HepG2 (cell line): ENCODE measurements around the gene MAP3K5. TPM values are rescaled to one million over a fixed set of nuclear protein-coding genes. Genes with fewer than 3 reads are reported as not detected.

ENCODE experiments used
- ATAC-seq: fragments of 200-7000 bp; cut with Tn5 transposase; 3 replicates; pipeline ENCODE4 v1.9.1; 2020; ENCODE audit warnings: mild to moderate bottlenecking, moderate library complexity
- BruUV-seq: library from RNA; stranded (reverse); fragments of 400-500 nt; replicated peaks from 2 replicates; lab custom pipeline; 2021; lab: Mats Ljungman, UMichigan
- CTCF ChIA-PET: fragments of 300-600 bp; formaldehyde crosslinking; extraction: SDS; loops from one replicate; lab custom pipeline; 2021; ENCODE audit warnings: low total read pairs, inconsistent platforms, low intra/inter-chr PET ratio; lab: Yijun Ruan, JAX
- POLR2A ChIA-PET: fragments of 350-600 bp; sonication (Branson Sonifier 250); formaldehyde crosslinking; loops from one replicate; lab custom pipeline; 2020; ENCODE audit warnings: antibody characterized with exemption, inconsistent platforms; lab: Yijun Ruan, JAX
- DNase-seq: peaks from one replicate; pipeline ENCODE4 v3.0.0-alpha.2; 2015; ENCODE audit warnings: low spot score
- FAIRE-seq: peaks from 3 replicates; lab custom pipeline; 2011; peaks lifted over from hg19 to GRCh38; lab: Jason Lieb, UNC
- H2AFZ ChIP-seq: one replicate; pipeline ENCODE4 v1.6.1; 2011; ENCODE audit warnings: low read length, inconsistent platforms
- H3K27ac ChIP-seq: fragments of 300-600 bp; 3 replicates; pipeline ENCODE4 v1.8.0; 2011; ENCODE audit warnings: mixed run types, mild to moderate bottlenecking, mixed read lengths, low read length, inconsistent platforms; ENCODE audit not compliant: insufficient read depth; ENCODE audit errors: extremely low read length
- H3K27me3 ChIP-seq, 2 experiments: fragments of 200-600 bp in 1 of 2; 2 replicates in 1 of 2; 3 replicates in 1 of 2; pipeline versions ENCODE4 v1.6.0 to v1.8.0; 2011; ENCODE audit warnings: low read length in 2 of 2, mild to moderate bottlenecking in 2 of 2, moderate library complexity in 2 of 2, inconsistent platforms in 1 of 2; ENCODE audit not compliant: insufficient read depth in 2 of 2, control insufficient read depth in 1 of 2
- H3K36me3 ChIP-seq, 2 experiments: fragments of 200-600 bp in 1 of 2; replicated peaks in 1 of 2; 2 replicates in 1 of 2; 3 replicates in 1 of 2; pipeline versions ENCODE4 v1.5.1 to v1.8.0; 2011; ENCODE audit warnings: low read length in 2 of 2, inconsistent platforms in 1 of 2; ENCODE audit not compliant: insufficient read depth in 2 of 2, control insufficient read depth in 1 of 2
- H3K4me1 ChIP-seq: 2 replicates; pipeline ENCODE4 v1.5.1; 2012; ENCODE audit warnings: low read length, inconsistent platforms; ENCODE audit not compliant: insufficient read depth
- H3K4me2 ChIP-seq: 2 replicates; pipeline ENCODE4 v1.6.0; 2011; ENCODE audit warnings: low read depth, low read length, inconsistent platforms
- H3K4me3 ChIP-seq, 3 experiments: fragments of 200-600 bp in 1 of 3; sonication (generic), shearing (Covaris generic) in 1 of 3; replicated peaks in 1 of 3; 2 replicates each; pipeline ENCODE4 v1.5.1; 2011 to 2016; ENCODE audit warnings: low read length in 3 of 3, inconsistent platforms in 2 of 3, low read depth in 2 of 3, mild to moderate bottlenecking in 2 of 3, control low read depth in 1 of 3, mixed read lengths in 1 of 3; ENCODE audit not compliant: insufficient read depth in 1 of 3
- H3K79me2 ChIP-seq: one replicate; pipeline ENCODE4 v1.6.1; 2011; ENCODE audit warnings: low read length, inconsistent platforms; ENCODE audit not compliant: insufficient read depth
- H3K9ac ChIP-seq: 2 replicates; pipeline ENCODE4 v1.6.0; 2011; ENCODE audit warnings: mild to moderate bottlenecking, low read depth, low read length, inconsistent platforms; ENCODE audit not compliant: insufficient read depth
- H3K9me3 ChIP-seq: 2 replicates; pipeline ENCODE4 v1.5.1; 2012; ENCODE audit warnings: mild to moderate bottlenecking, low read length
- H4K20me1 ChIP-seq: 2 replicates; pipeline ENCODE4 v1.6.0; 2011; ENCODE audit warnings: inconsistent platforms, mild to moderate bottlenecking, low read length, moderate library complexity; ENCODE audit not compliant: insufficient read depth
- ARNTL ChIP-seq: sonication (generic); formaldehyde crosslinking; IDR thresholded peaks from 2 replicates; pipeline ENCODE4 v1.4.0; 2020; ENCODE audit warnings: mild to moderate bottlenecking, missing genetic modification reagents
- FOXJ3 ChIP-seq: sonication (generic); formaldehyde crosslinking; IDR thresholded peaks from 2 replicates; pipeline ENCODE4 v1.4.0; 2020; ENCODE audit warnings: missing genetic modification reagents, mild to moderate bottlenecking, borderline replicate concordance
- KDM5B ChIP-seq: sonication (generic); formaldehyde crosslinking; IDR thresholded peaks from 2 replicates; pipeline ENCODE4 v1.4.0; 2020; ENCODE audit warnings: missing genetic modification reagents, mild to moderate bottlenecking, borderline replicate concordance
- KLF15 ChIP-seq: sonication (generic); formaldehyde crosslinking; IDR thresholded peaks from 2 replicates; pipeline ENCODE4 v1.8.1; 2023; ENCODE audit warnings: borderline replicate concordance, mild to moderate bottlenecking, inconsistent platforms, missing genetic modification reagents, mixed read lengths
- MEIS2 ChIP-seq: sonication (generic); formaldehyde crosslinking; IDR thresholded peaks from 2 replicates; pipeline ENCODE4 v1.9.0; 2021; ENCODE audit warnings: mild to moderate bottlenecking, missing genetic modification reagents
- MIER3 ChIP-seq: IDR thresholded peaks from 2 replicates; pipeline ENCODE4 v1.6.1; 2016; ENCODE audit warnings: missing compliant biosample characterization, borderline replicate concordance
- NFYC ChIP-seq: IDR thresholded peaks from 2 replicates; pipeline ENCODE4 v1.6.1; 2016; ENCODE audit warnings: missing genetic modification reagents, missing compliant biosample characterization
- TAF15 ChIP-seq: fragments of 200-400 bp; formaldehyde crosslinking; IDR thresholded peaks from one replicate; pipeline ENCODE4 v1.6.1; 2018; ENCODE audit warnings: mild to moderate bottlenecking, low read depth, low read length; ENCODE audit not compliant: poor library complexity, severe bottlenecking
- TMF1 ChIP-seq: sonication (generic); formaldehyde crosslinking; IDR thresholded peaks from 2 replicates; pipeline ENCODE4 v1.8.1; 2022; ENCODE audit warnings: low read depth, missing genetic modification reagents
- ZC3H4 ChIP-seq: sonication (generic); formaldehyde crosslinking; IDR thresholded peaks from 2 replicates; pipeline ENCODE4 v1.4.0; 2020; ENCODE audit warnings: missing genetic modification reagents, borderline replicate concordance
- ZFP37 ChIP-seq: sonication (generic); formaldehyde crosslinking; IDR thresholded peaks from 2 replicates; pipeline ENCODE4 v1.4.0; 2020; ENCODE audit warnings: missing genetic modification reagents, borderline replicate concordance
- ZHX2 ChIP-seq, 2 experiments: sonication (generic) in 1 of 2; formaldehyde crosslinking in 1 of 2; IDR thresholded peaks; 2 replicates each; pipeline versions ENCODE4 v1.6.1 to v1.9.0; 2014 to 2022; ENCODE audit warnings: antibody characterized with exemption in 1 of 2, borderline replicate concordance in 1 of 2, inconsistent platforms in 1 of 2, low read depth in 1 of 2, missing genetic modification reagents in 1 of 2
- ZNF256 ChIP-seq: sonication (generic); formaldehyde crosslinking; conservative IDR thresholded peaks from 2 replicates; pipeline ENCODE4 v1.4.0; 2020; ENCODE audit warnings: missing genetic modification reagents
- ZNF704 ChIP-seq: sonication (generic); formaldehyde crosslinking; IDR thresholded peaks from 2 replicates; pipeline ENCODE4 v1.8.1; 2023; ENCODE audit warnings: mild to moderate bottlenecking, inconsistent platforms, moderate library complexity, missing genetic modification reagents, borderline replicate concordance
- ZNF777 ChIP-seq: sonication (generic); formaldehyde crosslinking; IDR thresholded peaks from 2 replicates; pipeline ENCODE4 v1.4.0; 2020; ENCODE audit warnings: missing genetic modification reagents
- ZSCAN12 ChIP-seq: sonication (generic); formaldehyde crosslinking; IDR thresholded peaks from 2 replicates; pipeline ENCODE4 v1.9.0; 2021; ENCODE audit warnings: mild to moderate bottlenecking, missing genetic modification reagents
- WGBS: methylation state at CpG from one replicate; pipeline ENCODE4 v1.1.6; 2017; ENCODE audit warnings: low lambda C conversion rate; 5-methylcytosine and 5-hydroxymethylcytosine counted together
- in situ Hi-C: cut with HindIII; loops from 2 replicates; pipeline ENCODE4 v1.10.0; 2017; ENCODE audit warnings: low pct_unique_long_range_greater_than_20kb; ENCODE audit not compliant: extremely low pct_ligation_motif_present
- intact Hi-C: fragments of 100-400 bp; cut with micrococcal nuclease; formaldehyde crosslinking; loops from one replicate; pipeline ENCODE4 v1.10.0; 2022; ENCODE audit not compliant: unreplicated experiment
- polyA plus RNA-seq, 8 experiments: library from polyadenylated mRNA; depleted of rRNA in 3 of 8; stranded (reverse) in 7 of 8; unstranded in 1 of 8; fragments of >200 nt; fragmentation: Illumina TruSeq in 4 of 8; extraction: Trizol in 4 of 8; gene quantifications; 2 replicates each; pipeline versions ENCODE4 v1.2.1 to v1.2.3, GENCODE V29; 2011 to 2016; ENCODE audit warnings: low read depth in 4 of 8, missing spikeins in 1 of 8, mixed read lengths in 1 of 8; ENCODE audit not compliant: insufficient read depth in 1 of 8
- total RNA-seq, 5 experiments: library from RNA; depleted of rRNA; stranded (reverse); fragments of >200 nt; fragmentation: Illumina TruSeq; extraction: Trizol; gene quantifications; 2 replicates each; pipeline ENCODE4 v1.2.3, GENCODE V29; 2016; ENCODE audit warnings: low read depth in 1 of 5

Gene MAP3K5
- total and polyA plus RNA-seq, 2 of the 13 experiments (the other 11 are each of a cell fraction or from before 2014, with no cell fraction given): not detected

- WGBS: 2% methylated on average over 3 of the region's 3 CpGs
- no peak for FAIRE-seq
- no peak overlapping the region for H2AFZ ChIP-seq
- no peak overlapping the region for H3K27ac ChIP-seq
- in situ Hi-C loops: no loop called here
- no peaks in the 10 kb centered on the region for H4K20me1 ChIP-seq
- H3K27me3 ChIP-seq: no peaks in the 10 kb centered on the region
- H3K9me3 ChIP-seq: no peaks in the 10 kb centered on the region
- DNase-seq: no peak
- H3K36me3 ChIP-seq: no peaks in the 10 kb centered on the region
- H3K4me2 ChIP-seq: no peak overlapping the region
- H3K79me2 ChIP-seq: no peaks in the 10 kb centered on the region
- no peaks in the 10 kb centered on the region for H3K4me1 ChIP-seq
- no TSS peak for BruUV-seq
- no peak for ATAC-seq
- H3K9ac ChIP-seq: no peak overlapping the region
- ChIA-PET CTCF (no interaction called here), POLR2A (no interaction called here)
- H3K4me3 ChIP-seq: no peak overlapping the region
- intact Hi-C loops: no loop called here
- no peak for TF ChIP-seq ZC3H4
- TF ChIP-seq ZFP37 (CRISPR knock-in tag): no peak
- TF ChIP-seq ZSCAN12 (CRISPR knock-in tag): no peak
- TF ChIP-seq ZNF256: no peak
- TF ChIP-seq KLF15 (CRISPR knock-in tag): no peak
- TF ChIP-seq ARNTL (CRISPR knock-in tag): no peak
- no peak for TF ChIP-seq FOXJ3 (CRISPR knock-in tag)
- TF ChIP-seq TAF15: no peak
- TF ChIP-seq MEIS2 (CRISPR knock-in tag): no peak
- no peak for TF ChIP-seq MIER3
- no peak for TF ChIP-seq NFYC
- no peak for TF ChIP-seq KDM5B
- no peak for TF ChIP-seq ZHX2 (IDR thresholded peaks at IDR 0.05; ENCODE audit: low read depth)
- no peak for TF ChIP-seq ZHX2 (CRISPR knock-in tag; IDR thresholded peaks at IDR 0.05; ENCODE audit: borderline replicate concordance)
- no peak for TF ChIP-seq ZNF704 (CRISPR knock-in tag)
- no peak for TF ChIP-seq TMF1
- TF ChIP-seq ZNF777: no peak
Observed at GRCh38 chr6:136726837-136727557, 65.3 kb downstream of the MAP3K5 start.
